ENCODE measurements around the gene CEACAM8. TPM values are rescaled to one million over a fixed set of nuclear protein-coding genes. Genes with fewer than 3 reads are reported as not detected.
"Not testable (repeated sequence)": the region's sequence is repeated elsewhere in the genome, so short reads cannot be mapped to it uniquely, and the experiment has no call there.

CEACAM8 gene
- total RNA-seq, 1 experiment from 2014 or later, result not detected

- POLR2A ChIA-PET, result interaction anchor here (0.9 kb wide), 1 partner anchor 13 kb away, joined by 3 read pairs; no protein-coding TSS in a partner anchor
- DNase-seq (ENCODE audit: unreplicated experiment), result no peak
- Mint-ChIP-seq H3K27ac (ENCODE audit: low read depth, unreplicated experiment) (no peak overlapping the region), H3K36me3 (ENCODE audit: insufficient read depth, unreplicated experiment) (no peaks in the 10 kb centered on the region), H3K9me3 (ENCODE audit: unreplicated experiment) (peaks cover 9% of the 10 kb centered on the region), H3K4me3 (ENCODE audit: unreplicated experiment) (no peak overlapping the region), H3K27me3 (ENCODE audit: insufficient read depth, unreplicated experiment) (peaks cover 37% of the 10 kb centered on the region), H3K4me1 (ENCODE audit: insufficient read depth, unreplicated experiment) (no peaks in the 10 kb centered on the region)
- BruUV-seq (replicated peaks), result no TSS peak
- TF ChIP-seq CTCF (IDR thresholded peaks at IDR 0.05; ENCODE audit: unreplicated experiment), result no peak
- intact Hi-C loops (cut with micrococcal nuclease), result no loop called here
- CTCF ChIA-PET, result no interaction called here
Observed at GRCh38 chr19:42552086-42553065, 42.3 kb downstream of the CEACAM8 start.

GRCh38 chr19:42550521-42550920 is 44.2 kb downstream of the CEACAM8 start:
- H3K4me1 Mint-ChIP-seq (ENCODE audit: insufficient read depth, unreplicated experiment); H3K4me3 Mint-ChIP-seq (ENCODE audit: unreplicated experiment); POLR2A ChIA-PET; H3K27ac Mint-ChIP-seq (ENCODE audit: low read depth, unreplicated experiment); H3K9me3 Mint-ChIP-seq (ENCODE audit: unreplicated experiment); H3K36me3 Mint-ChIP-seq (ENCODE audit: insufficient read depth, unreplicated experiment); DNase-seq (ENCODE audit: unreplicated experiment); BruUV-seq (replicated peaks); intact Hi-C loops (cut with micrococcal nuclease): not testable (repeated sequence)
- H3K27me3 Mint-ChIP-seq (ENCODE audit: insufficient read depth, unreplicated experiment), result peaks cover 28% of the 10 kb centered on the region
- CTCF ChIA-PET, result interaction anchor here (1.1 to 1.7 kb wide), 2 partner anchors 12 to 15 kb away, joined by 4 read pairs; no protein-coding TSS in a partner anchor

- H3K9me3 Mint-ChIP-seq (ENCODE audit: unreplicated experiment); H3K36me3 Mint-ChIP-seq (ENCODE audit: insufficient read depth, unreplicated experiment); POLR2A ChIA-PET; DNase-seq (ENCODE audit: unreplicated experiment); H3K4me3 Mint-ChIP-seq (ENCODE audit: unreplicated experiment); BruUV-seq (replicated peaks); intact Hi-C loops (cut with micrococcal nuclease); H3K27ac Mint-ChIP-seq (ENCODE audit: low read depth, unreplicated experiment); CTCF ChIA-PET; H3K4me1 Mint-ChIP-seq (ENCODE audit: insufficient read depth, unreplicated experiment): not testable (repeated sequence)
- peaks cover 28% of the 10 kb centered on the region for H3K27me3 Mint-ChIP-seq (ENCODE audit: insufficient read depth, unreplicated experiment)
Observed at GRCh38 chr19:42549067-42549466, 45.7 kb downstream of the CEACAM8 start.

GRCh38 chr19:42548552-42548951 is 46.2 kb downstream of the CEACAM8 start:
- Mint-ChIP-seq H3K4me3 (ENCODE audit: unreplicated experiment) (no peak overlapping the region), H3K4me1 (ENCODE audit: insufficient read depth, unreplicated experiment) (no peaks in the 10 kb centered on the region), H3K9me3 (ENCODE audit: unreplicated experiment) (peaks cover 9% of the 10 kb centered on the region), H3K36me3 (ENCODE audit: insufficient read depth, unreplicated experiment) (peaks cover under 1% of the 10 kb centered on the region), H3K27me3 (ENCODE audit: insufficient read depth, unreplicated experiment) (peaks cover 28% of the 10 kb centered on the region), H3K27ac (ENCODE audit: low read depth, unreplicated experiment) (no peak overlapping the region)
- no peak for DNase-seq (ENCODE audit: unreplicated experiment)
- POLR2A ChIA-PET, result no interaction called here
- CTCF ChIA-PET, result no interaction called here
- TF ChIP-seq CTCF (IDR thresholded peaks at IDR 0.05; ENCODE audit: unreplicated experiment), result no peak
- no TSS peak for BruUV-seq (replicated peaks)
- intact Hi-C loops (cut with micrococcal nuclease), result no loop called here

- POLR2A ChIA-PET, result no interaction called here
- H3K4me1 Mint-ChIP-seq (ENCODE audit: insufficient read depth, unreplicated experiment), result no peaks in the 10 kb centered on the region
- no TSS peak for BruUV-seq (replicated peaks)
- intact Hi-C loops (cut with micrococcal nuclease), result no loop called here
- no peak for TF ChIP-seq CTCF (IDR thresholded peaks at IDR 0.05; ENCODE audit: unreplicated experiment)
- DNase-seq (ENCODE audit: unreplicated experiment), result no peak
- H3K4me3 Mint-ChIP-seq (ENCODE audit: unreplicated experiment), result no peak overlapping the region
- CTCF ChIA-PET, result no interaction called here
- peaks cover 7% of the 10 kb centered on the region for H3K36me3 Mint-ChIP-seq (ENCODE audit: insufficient read depth, unreplicated experiment)
- H3K27ac Mint-ChIP-seq (ENCODE audit: low read depth, unreplicated experiment), result no peak overlapping the region
- H3K9me3 Mint-ChIP-seq (ENCODE audit: unreplicated experiment), result peaks cover 9% of the 10 kb centered on the region
- H3K27me3 Mint-ChIP-seq (ENCODE audit: insufficient read depth, unreplicated experiment), result peaks cover 28% of the 10 kb centered on the region
Observed at GRCh38 chr19:42547929-42548328, 46.8 kb downstream of the CEACAM8 start.

Data from MCF 10A (cell line).